ENCODE measurements around the gene PRRC2A.
"Not testable (repeated sequence)": the region's sequence is repeated elsewhere in the genome, so short reads cannot be mapped to it uniquely, and the experiment has no call there.

The PRRC2A gene

GRCh38 chr6:31586008-31586407, 34.5 kb upstream of the PRRC2A start, which contains the start of gene LST1:
LST1 (plus strand) TSS chr6:31586277; CDS start chr6:31587300, 1,023 bp downstream.
- no peak for DNase-seq

- DNase-seq = no peak
Observed at GRCh38 chr6:31586599-31587281, 33.8 kb upstream of the PRRC2A start.

DNA sequence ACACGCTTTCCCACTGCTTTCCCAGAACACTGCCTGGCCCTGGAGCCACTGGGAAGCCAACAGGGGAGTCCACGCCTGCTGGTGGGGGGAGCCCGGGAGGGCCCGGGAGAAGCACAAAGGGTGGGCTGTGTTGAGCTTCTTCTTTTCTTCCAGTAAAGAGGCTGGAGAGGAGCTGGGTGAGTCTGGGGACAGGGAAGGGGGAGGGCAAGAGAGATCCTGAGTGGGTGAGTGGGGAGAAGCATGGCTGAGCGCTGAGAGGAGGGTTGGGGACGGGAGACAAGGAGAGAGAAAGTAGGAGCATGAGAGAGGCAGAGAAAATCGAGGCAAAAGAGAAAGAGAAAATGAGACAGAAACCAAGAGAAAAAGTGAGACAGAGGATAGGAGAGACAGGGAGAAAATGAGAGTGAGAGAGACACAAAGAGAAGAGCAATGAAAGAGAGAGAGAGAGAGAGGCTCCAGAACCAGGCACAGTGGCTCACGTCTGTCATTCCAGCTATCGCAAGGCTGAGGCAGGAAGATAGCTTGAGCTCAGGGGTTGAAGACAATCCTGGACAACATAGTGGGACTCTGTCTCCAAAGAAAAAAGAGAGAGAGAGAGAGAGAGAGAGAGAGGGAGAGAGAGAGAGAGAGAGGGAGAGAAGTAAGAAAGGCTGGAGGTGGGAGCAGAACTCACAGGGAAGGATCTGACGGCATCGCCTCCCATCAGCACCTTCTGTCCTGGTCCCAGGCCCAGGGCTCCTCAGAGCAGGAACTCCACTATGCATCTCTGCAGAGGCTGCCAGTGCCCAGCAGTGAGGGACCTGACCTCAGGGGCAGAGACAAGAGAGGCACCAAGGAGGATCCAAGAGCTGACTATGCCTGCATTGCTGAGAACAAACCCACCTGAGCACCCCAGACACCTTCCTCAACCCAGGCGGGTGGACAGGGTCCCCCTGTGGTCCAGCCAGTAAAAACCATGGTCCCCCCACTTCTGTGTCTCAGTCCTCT, 32.4 kb upstream of the PRRC2A start:
- DNase-seq = no peak

DNA sequence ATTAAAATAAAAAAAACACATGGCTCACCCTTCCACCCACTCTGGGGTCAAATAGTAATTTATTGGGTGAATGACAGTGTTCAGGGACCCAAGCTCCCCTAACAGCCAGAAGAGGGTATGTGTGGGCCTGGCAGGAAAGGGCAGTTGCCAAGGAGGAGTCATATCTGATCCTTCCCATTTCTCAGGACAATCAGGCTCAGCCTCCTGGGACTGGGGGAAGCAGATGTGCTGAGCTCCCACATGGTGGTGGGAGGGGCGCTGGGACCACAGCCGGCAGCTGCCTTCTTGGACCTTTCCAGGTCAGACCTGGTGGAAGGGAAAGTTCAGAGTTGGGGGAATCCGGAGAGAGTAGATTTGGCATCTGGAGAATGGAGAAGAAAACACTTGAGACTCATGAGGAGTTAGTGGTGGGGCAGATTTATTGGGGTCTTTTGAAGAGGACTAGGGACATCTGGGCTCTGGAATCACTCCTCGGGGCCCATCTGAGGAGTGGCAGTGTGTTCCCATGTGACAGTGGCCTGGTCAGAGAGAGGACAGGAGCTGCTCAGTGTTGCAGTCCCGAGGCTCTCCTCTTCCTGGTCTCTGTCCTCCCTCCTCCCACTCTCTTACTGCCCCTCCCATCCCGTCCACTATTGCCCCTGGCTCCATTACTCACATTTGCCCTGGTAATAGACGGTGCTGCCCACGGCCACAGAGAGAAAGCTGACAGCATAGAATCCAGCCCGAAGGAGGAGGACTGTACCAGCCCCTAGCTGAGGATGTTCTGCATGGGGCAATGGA, 31.5 kb upstream of the PRRC2A start:
- no peak for DNase-seq

DNA sequence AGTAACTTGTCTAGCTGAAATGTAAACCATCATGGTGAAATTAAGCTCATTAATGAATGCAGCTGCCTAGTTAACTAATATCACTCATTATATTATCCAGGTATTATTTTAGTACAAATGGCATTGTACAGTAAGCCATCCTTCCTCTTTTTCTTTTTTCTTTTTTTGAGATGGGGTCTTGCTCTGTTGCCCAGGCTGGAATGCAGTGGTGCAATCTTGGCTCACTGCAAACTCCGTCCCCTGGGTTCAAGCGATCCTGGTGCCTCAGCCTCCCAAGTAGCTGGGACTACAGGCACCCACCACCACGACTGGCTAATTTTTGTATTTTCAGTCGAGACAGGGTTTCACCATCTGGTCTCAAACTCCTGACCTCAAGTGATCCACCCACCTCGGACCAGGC, 29.8 kb upstream of the PRRC2A start:
- DNase-seq = not testable (repeated sequence)

DNA sequence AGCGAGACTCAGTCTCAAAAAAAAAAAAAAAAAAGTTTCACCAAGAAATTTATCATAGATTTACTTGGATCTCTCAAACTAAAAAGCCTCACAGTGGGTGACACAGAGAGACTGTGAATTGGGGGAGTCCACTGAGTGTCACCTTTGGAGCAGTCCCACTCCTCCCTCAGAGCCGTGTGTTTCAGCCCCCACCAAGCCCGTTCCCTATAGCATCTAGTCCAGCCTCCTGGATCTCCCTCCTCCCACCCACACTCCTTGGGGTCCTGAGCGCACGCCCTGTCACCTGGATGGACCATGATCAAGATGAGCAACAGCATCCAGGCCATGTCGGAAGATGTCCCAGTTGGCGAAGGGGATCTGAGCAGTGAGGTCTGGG, 28.1 kb upstream of the PRRC2A start:
- DNase-seq = no peak

DNA sequence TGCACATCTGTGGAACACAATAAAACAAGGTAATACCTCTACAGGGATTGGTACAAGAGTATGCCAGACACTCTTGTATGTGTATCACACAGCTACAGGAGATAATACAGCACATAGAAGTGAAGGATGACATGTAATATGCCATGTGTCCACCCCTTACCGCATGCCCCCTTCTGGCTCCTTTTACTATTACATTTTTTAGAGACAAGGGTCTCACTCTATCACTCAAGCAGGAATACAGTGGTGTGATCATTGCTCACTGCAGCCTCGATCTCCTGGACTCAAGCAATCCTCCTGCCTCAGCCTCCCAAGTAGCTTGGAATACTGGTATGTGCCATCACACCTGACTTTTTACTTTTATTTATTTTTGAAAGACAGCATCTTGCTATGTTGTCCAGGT, 23.5 kb upstream of the PRRC2A start:
- peak; percentile 49 for DNase-seq

DNA sequence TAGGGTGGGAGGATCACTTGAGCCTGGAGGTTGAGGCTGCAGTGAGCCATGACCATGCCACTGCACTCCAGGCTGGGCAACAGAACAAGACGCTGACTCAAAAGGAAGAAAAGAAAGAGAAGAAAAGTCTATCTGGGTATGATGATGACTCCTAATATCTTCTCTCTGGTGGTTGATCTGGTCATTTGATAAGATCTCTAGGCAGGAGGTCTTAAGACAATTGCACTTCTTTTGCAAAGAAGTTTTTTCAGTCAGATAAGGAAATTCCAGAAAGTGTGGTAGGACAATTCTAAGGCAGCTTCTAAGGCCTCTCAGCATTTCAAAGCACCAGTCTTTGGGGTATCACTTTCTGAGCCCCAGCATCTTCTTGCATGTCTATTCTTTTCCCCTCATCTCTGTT, 13.2 kb upstream of the PRRC2A start:
- DNase-seq = no peak

- no peak for DNase-seq
Observed at GRCh38 chr6:31609519-31610406, 10.8 kb upstream of the PRRC2A start.

- DNase-seq = no peak
Observed at GRCh38 chr6:31610968-31611367, 9.5 kb upstream of the PRRC2A start.

DNA sequence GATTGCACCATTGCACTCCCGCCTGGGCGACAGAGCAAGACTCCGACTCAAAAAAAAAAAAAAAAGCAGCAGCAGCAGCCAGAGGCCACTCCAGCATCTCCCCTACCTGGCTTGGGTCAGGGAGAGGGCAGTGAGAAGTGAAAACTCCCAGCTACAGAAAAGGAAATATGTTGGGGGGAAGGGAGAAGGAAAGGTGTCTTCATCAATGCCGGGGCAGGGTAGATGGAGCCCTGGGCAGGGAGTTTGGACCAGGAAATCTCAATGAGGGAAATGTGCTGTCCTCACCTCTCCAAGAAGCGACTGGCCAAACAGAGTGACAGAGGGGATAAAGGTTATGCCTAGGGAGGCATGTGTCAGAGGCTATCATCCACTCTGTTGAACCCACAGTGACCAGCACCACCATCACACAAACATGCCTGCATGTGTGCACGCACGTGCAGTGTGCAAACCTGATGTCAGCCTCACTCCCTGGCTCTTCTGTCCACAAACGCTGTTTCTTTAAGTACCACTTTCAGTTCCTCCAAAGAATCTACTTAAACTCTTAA, 6.4 kb upstream of the PRRC2A start:
- DNase-seq = no peak

GRCh38 chr6:31614684-31615578, 5.6 kb upstream of the PRRC2A start, which contains the start of gene AIF1:
AIF1 (plus strand) TSS chr6:31615234; CDS start chr6:31615330, 96 bp downstream.
- DNase-seq = no peak

DNA sequence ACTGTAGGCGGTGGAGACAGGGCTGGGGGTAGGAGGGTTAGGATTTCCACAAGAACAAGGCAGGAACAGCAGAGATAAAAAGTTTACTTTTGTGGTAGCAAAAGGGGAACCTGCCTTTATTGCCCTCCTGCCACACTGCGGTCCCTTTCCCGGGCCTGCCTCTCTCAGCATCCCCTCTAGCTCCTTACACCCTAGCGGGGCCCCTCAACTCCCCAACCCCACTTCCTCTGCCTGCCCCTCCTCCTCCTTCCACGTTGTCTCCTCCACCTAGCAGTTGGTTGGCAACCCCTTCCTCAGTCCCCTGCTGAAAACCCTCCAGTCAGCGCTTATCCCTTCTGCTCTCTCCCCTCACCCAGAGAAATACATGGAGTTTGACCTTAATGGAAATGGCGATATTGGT, 4.8 kb upstream of the PRRC2A start:
- no peak for DNase-seq

DNA sequence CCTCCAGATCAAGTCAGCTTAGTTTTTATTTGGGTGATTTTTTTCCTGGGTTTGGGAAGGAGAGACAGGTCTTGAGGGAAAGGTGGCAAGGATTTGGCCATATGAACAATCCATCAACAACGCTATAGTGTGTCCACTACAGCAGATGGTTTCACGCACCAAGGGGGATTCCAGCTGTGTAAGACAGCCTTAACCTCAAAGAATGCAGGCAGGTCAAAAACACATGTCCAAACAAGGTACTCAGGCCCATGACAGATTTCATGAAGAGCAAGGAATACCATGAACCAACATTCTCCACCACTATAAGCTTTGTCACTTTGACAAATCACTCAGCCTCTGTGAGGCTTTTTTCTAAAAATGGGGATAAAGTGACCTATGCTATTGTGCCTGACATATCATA, 3.5 kb upstream of the PRRC2A start:
- no peak for DNase-seq

DNA sequence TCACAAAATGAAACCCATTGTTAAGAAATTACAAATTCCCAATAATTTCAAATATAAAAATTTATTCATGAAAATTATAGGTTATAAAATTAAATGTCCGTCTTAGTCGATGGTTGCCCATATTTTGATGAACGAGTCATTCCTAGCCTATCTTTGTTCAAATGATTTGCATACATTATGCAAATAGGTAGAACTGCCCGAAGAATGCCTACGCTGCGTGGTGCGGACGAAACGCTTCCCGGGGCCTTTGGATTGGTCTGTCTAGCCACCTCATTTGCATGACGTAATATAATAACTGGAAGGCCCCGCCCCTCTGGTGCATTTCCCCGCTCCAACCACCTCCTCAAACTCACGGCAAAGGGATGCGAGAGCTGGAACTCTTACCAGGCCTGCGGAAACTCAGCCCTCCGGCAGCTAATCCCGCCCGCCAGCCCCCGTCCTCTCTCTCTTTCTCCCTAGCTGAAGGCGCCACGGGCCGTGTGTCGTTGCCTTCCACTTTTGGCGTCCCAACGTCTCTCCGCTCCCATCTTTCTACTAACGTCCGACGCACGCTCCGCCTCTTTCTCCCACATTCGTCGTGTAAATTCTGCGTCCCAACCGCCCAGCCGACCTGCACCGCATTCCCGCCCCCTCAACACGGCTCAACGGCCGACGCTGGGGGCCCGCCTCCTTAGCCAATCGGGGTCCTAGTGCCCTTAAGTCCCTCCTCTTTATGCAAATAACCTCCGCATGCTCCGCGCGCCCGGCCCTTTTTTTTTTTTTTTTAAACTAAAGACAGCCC, 520 bp upstream of the PRRC2A start:
- DNase-seq = peak; percentile 95

- DNase-seq = no peak
Observed at GRCh38 chr6:31621320-31621939, 915 bp downstream of the PRRC2A start.

GRCh38 chr6:31621991-31622390, 1.5 kb downstream of the PRRC2A start:
- DNase-seq = no peak

DNA sequence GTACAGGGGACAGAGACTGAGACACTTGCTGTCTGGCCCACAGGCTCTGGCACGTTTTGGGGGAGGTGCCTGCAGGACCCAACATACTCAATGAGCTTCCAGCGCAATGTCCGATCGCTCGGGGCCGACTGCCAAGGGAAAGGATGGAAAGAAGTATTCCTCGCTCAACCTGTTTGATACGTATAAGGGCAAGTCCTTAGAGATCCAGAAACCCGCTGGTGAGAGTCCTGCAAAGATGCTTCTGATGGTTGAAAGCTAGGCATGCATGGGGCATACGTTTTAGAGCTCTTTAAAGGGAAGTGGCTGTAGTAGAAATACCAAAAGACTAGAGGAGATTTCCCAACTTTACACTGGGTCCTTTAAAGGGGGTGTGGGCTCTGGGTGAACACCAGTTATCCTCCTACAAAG, 2.2 kb downstream of the PRRC2A start:
- DNase-seq = no peak

GRCh38 chr6:31624070-31624469, 3.6 kb downstream of the PRRC2A start:
- DNase-seq = no peak
